Activated CD8-positive, alpha-beta T cell treated with anti-CD3 and anti-CD28 coated beads for 36 hours (primary cell): Measurements from ENCODE around the gene ASTL. TPM values are rescaled to one million over a fixed set of nuclear protein-coding genes. Genes with fewer than 3 reads are reported as not detected.

Experiments used
- ATAC-seq: fragments of 200-7000 bp; cut with Tn5 transposase; one replicate; pipeline ENCODE4 v1.10.0; 2021; ENCODE audit warnings: mild to moderate bottlenecking, moderate library complexity
- CTCF ChIA-PET: fragments of 350-600 bp; sonication (Branson Sonifier 250); formaldehyde crosslinking; loops from one replicate; lab custom pipeline; 2021; ENCODE audit warnings: antibody characterized with exemption; lab: Charles Lee
- POLR2A ChIA-PET: fragments of 350-600 bp; sonication (Branson Sonifier 250); formaldehyde crosslinking; loops from one replicate; lab custom pipeline; 2021; ENCODE audit warnings: antibody characterized with exemption; lab: Charles Lee
- DNase-seq: peaks from one replicate; pipeline ENCODE4 v3.0.0-alpha.2; 2020
- H3K27ac Mint-ChIP-seq: one replicate; pipeline ENCODE4 v1.8.0; 2021; ENCODE audit warnings: mild to moderate bottlenecking, mixed read lengths
- H3K27me3 Mint-ChIP-seq: one replicate; pipeline ENCODE4 v1.8.0; 2021; ENCODE audit warnings: mixed read lengths
- H3K36me3 Mint-ChIP-seq: one replicate; pipeline ENCODE4 v1.8.0; 2021; ENCODE audit warnings: low read depth, mixed read lengths
- H3K4me1 Mint-ChIP-seq: one replicate; pipeline ENCODE4 v1.8.0; 2021; ENCODE audit warnings: low read depth, mixed read lengths
- H3K4me3 Mint-ChIP-seq: one replicate; pipeline ENCODE4 v1.8.0; 2021; ENCODE audit warnings: mild to moderate bottlenecking, moderate library complexity, mixed read lengths
- H3K9me3 Mint-ChIP-seq: one replicate; pipeline ENCODE4 v1.8.0; 2021; ENCODE audit warnings: mixed read lengths
- CTCF ChIP-seq: fragments of 200-600 bp; IDR thresholded peaks from one replicate; pipeline ENCODE4 v1.8.0; 2022; ENCODE audit warnings: antibody characterized with exemption, mild to moderate bottlenecking
- intact Hi-C: fragments of 100-400 bp; cut with micrococcal nuclease; formaldehyde crosslinking; loops from one replicate; pipeline ENCODE4 v1.10.0; 2022
- total RNA-seq, 2 experiments: library from RNA; stranded (reverse); gene quantifications; one replicate each; pipeline ENCODE4 v1.2.3, GENCODE V29; 2021

ASTL gene
- total RNA-seq, 2 experiments from 2014 or later, result 1.8 to 2.7 TPM

DNA sequence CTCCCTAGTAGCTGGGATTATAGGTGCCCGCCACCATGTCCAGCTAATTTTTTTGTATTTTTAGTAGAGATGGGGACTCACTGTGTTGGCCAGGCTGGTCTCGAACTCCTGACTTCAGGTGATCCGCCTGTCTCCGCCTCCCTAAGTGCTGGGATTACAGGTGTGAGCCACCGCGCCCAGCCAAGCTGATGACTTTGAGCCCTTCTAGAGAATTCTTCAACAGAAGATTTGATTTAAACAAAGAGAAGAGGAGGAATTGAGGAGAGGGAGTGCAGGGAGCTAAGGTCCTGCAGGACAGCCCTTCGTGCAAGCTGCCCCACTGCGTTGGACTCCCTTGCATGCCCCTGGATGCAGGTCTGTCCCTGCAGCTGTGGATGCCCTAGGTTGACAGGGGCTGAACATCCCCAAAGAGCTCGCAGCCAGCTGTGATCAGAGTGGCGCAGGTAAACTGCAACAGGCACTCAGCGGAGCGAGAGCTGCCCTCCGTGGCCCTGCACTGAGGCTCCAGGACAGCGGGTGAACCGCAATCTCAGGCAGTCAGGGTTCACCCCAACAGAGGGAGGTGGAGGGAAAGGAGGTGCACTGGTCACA is 35.6 kb downstream of the ASTL start:
- no peak overlapping the region for H3K27ac Mint-ChIP-seq
- H3K9me3 Mint-ChIP-seq, result peaks cover 9% of the 10 kb centered on the region
- DNase-seq (no peak), ATAC-seq (no peak)
- H3K4me1 Mint-ChIP-seq, result no peaks in the 10 kb centered on the region
- CTCF ChIA-PET, result interaction anchor here (0.8 to 2.9 kb wide), 4 partner anchors 10 to 80 kb away, joined by 3 to 10 read pairs (median 4); no protein-coding TSS in a partner anchor
- H3K27me3 Mint-ChIP-seq, result no peaks in the 10 kb centered on the region
- H3K4me3 Mint-ChIP-seq, result no peak overlapping the region
- no peaks in the 10 kb centered on the region for H3K36me3 Mint-ChIP-seq
- TF ChIP-seq CTCF, result no peak
- POLR2A ChIA-PET, result interaction anchor here (1.1 kb wide), 1 partner anchor 16 kb away, joined by 6 read pairs; no protein-coding TSS in a partner anchor
- intact Hi-C loops, result no loop called here

- ChIA-PET POLR2A (no interaction called here), CTCF (interaction anchor here (1.4 to 2.9 kb wide), 2 partner anchors 16 to 78 kb away, joined by 6 read pairs; no protein-coding TSS in a partner anchor)
- ATAC-seq, result no peak
- no peak overlapping the region for H3K4me3 Mint-ChIP-seq
- peaks cover 9% of the 10 kb centered on the region for H3K9me3 Mint-ChIP-seq
- no peaks in the 10 kb centered on the region for H3K27me3 Mint-ChIP-seq
- intact Hi-C loops, result no loop called here
- H3K27ac Mint-ChIP-seq, result no peak overlapping the region
- DNase-seq, result no peak
- H3K36me3 Mint-ChIP-seq, result no peaks in the 10 kb centered on the region
- no peak for TF ChIP-seq CTCF
- no peaks in the 10 kb centered on the region for H3K4me1 Mint-ChIP-seq
These were observed 37.4 kb downstream of the ASTL start for GRCh38 chr2:96100893-96101304.

- DNase-seq (no peak), ATAC-seq (no peak)
- Mint-ChIP-seq H3K27ac (no peak overlapping the region), H3K9me3 (peaks cover 4% of the 10 kb centered on the region), H3K4me3 (no peak overlapping the region), H3K4me1 (no peaks in the 10 kb centered on the region), H3K27me3 (peaks cover 3% of the 10 kb centered on the region), H3K36me3 (no peaks in the 10 kb centered on the region)
- ChIA-PET POLR2A (no interaction called here), CTCF (interaction anchor here (0.8 to 2.9 kb wide), 3 partner anchors 10 to 78 kb away, joined by 3 to 6 read pairs (median 6); no protein-coding TSS in a partner anchor)
- TF ChIP-seq CTCF, result no peak
- intact Hi-C loops, result no loop called here
These were observed 38.2 kb downstream of the ASTL start for GRCh38 chr2:96099861-96100798.

DNA sequence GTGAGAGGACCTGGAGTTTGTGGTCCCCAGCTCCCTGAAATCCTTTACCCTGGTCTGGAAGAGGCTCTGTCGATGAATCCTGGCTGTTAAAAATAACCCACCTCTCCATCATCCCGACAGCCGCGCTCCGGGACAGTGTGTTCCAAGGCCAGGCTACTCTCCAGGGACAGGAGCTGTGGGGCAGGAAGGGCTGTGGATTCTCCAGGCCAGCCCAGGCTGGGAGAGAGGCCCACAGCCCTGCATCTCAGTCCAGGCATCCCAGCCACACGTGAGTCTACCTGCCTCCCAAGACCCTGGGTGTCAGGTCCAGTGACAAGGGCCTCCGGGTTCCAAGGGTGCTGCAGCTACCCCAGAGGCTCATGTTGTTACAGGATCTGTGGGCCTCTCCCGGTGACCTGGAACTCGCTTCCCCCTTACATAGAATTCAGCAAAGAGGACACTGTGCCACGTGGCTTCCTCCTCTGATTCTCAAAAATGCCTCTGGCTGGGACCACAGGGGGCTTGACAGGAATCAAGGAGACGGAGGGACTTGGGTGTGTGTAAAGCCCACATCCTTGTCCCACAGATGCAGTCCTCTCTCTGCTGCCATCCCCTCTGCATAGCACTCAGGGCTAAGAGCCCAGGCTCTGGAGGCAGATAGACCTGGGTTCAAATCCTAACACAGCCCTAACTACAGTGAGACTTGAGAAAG is 39.3 kb downstream of the ASTL start:
- ChIA-PET CTCF (interaction anchor here (1.1 to 1.4 kb wide), 3 partner anchors 15 to 18 kb away, joined by 3 to 6 read pairs (median 5); no protein-coding TSS in a partner anchor), POLR2A (no interaction called here)
- Mint-ChIP-seq H3K27me3 (peaks cover 3% of the 10 kb centered on the region), H3K9me3 (no peaks in the 10 kb centered on the region), H3K4me1 (no peaks in the 10 kb centered on the region), H3K4me3 (no peak overlapping the region), H3K27ac (no peak overlapping the region), H3K36me3 (no peaks in the 10 kb centered on the region)
- no peak for ATAC-seq
- no peak for DNase-seq
- no peak for TF ChIP-seq CTCF
- intact Hi-C loops, result no loop called here
